Measurements from ENCODE around the gene PPP5C.
"Not testable (repeated sequence)": the region's sequence is repeated elsewhere in the genome, so short reads cannot be mapped to it uniquely, and the experiment has no call there.

PPP5C gene

GRCh38 chr19:46366620-46367292 lies 19.9 kb downstream of the PPP5C start:
- no peak for DNase-seq

- no peak for DNase-seq
These were observed 20.5 kb downstream of the PPP5C start for GRCh38 chr19:46367426-46367825.

GRCh38 chr19:46368116-46368515 lies 21.2 kb downstream of the PPP5C start:
- no peak for DNase-seq

- DNase-seq: no peak
These were observed 22.9 kb downstream of the PPP5C start for GRCh38 chr19:46369817-46370216.

GRCh38 chr19:46371371-46371901 lies 24.5 kb downstream of the PPP5C start:
- DNase-seq: peak in 1 of 2 donors; percentile 14

- DNase-seq: no peak
These were observed 26.1 kb downstream of the PPP5C start for GRCh38 chr19:46372901-46373490.

GRCh38 chr19:46373491-46374359 lies 26.8 kb downstream of the PPP5C start:
- no peak for DNase-seq

- no peak for DNase-seq
These were observed 27.9 kb downstream of the PPP5C start for GRCh38 chr19:46374536-46375475.

GRCh38 chr19:46375476-46376067 lies 28.7 kb downstream of the PPP5C start:
- not testable (repeated sequence) for DNase-seq

GRCh38 chr19:46376241-46377153 lies 29.6 kb downstream of the PPP5C start:
- no peak for DNase-seq

GRCh38 chr19:46378268-46378667 lies 31.4 kb downstream of the PPP5C start:
- DNase-seq: no peak

GRCh38 chr19:46380690-46381089 lies 33.8 kb downstream of the PPP5C start:
- DNase-seq: no peak

- DNase-seq: no peak
These were observed 34.5 kb downstream of the PPP5C start for GRCh38 chr19:46381346-46381745.

GRCh38 chr19:46381756-46382345 lies 35.0 kb downstream of the PPP5C start:
- DNase-seq: no peak

- DNase-seq: no peak
These were observed 36.4 kb downstream of the PPP5C start for GRCh38 chr19:46383171-46383815.

GRCh38 chr19:46383846-46384245 lies 37.0 kb downstream of the PPP5C start:
- DNase-seq: no peak

- DNase-seq: no peak
These were observed 37.5 kb downstream of the PPP5C start for GRCh38 chr19:46384396-46384795.

- DNase-seq: no peak
These were observed 38.7 kb downstream of the PPP5C start for GRCh38 chr19:46385636-46386035.

- DNase-seq: no peak
These were observed 39.3 kb downstream of the PPP5C start for GRCh38 chr19:46386151-46386550.
